Left renal pelvis (tissue), 4 donors: ENCODE data around the gene TUBA4A. TPM values are rescaled to one million over a fixed set of nuclear protein-coding genes. Genes with fewer than 3 reads are reported as not detected.
A peak's percentile ranks its signal among the peaks of the same experiment; 100 is the strongest.
"Not testable (repeated sequence)": the region's sequence is repeated elsewhere in the genome, so short reads cannot be mapped to it uniquely, and the experiment has no call there.

Experiments
- DNase-seq, 4 donors: peaks; one replicate each; pipeline ENCODE4 v3.0.0-alpha.2; 2013; ENCODE audit warnings: low read depth in 4 of 4, low spot score in 3 of 4
- polyA plus RNA-seq, 4 donors: library from polyadenylated mRNA; unstranded; fragments of 120-200 nt; gene quantifications; one replicate each; pipeline ENCODE4 v1.2.1, GENCODE V29; 2013; ENCODE audit not compliant: insufficient read length in 4 of 4

Gene TUBA4A
- polyA plus RNA-seq, 4 donors, result 3.4 to 53.8 (median 33.6) TPM

- DNase-seq, result no peak
Measured at GRCh38 chr2:219214141-219214540, 39.6 kb downstream of the TUBA4A start.

- no peak for DNase-seq
Measured at GRCh38 chr2:219213486-219214071, 40.1 kb downstream of the TUBA4A start.

GRCh38 chr2:219213026-219213415, 40.7 kb downstream of the TUBA4A start:
- DNase-seq, result no peak

DNA sequence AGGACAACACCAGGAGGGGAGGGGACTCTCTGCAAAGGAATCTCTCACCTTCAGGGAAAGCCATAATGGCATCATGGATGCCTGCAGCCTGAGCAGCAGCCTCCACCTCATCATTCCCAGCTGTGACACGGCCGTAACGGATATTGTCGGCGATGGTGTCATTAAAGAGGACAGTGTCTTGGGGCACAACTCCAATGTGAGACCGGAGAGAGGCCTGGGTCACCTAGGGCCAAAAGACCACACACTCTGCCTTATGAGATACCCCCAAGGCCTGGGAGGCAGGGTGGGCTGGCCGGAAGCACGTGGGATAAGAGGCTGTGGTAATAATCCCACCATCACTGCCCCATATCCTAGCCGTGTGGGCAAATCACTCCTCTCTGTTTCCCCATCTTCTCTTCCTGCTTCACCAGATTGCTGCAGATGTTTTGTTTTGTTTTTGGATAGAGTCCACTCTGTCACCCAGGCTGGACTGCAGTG, 42.8 kb downstream of the TUBA4A start:
- DNase-seq, result no peak

DNA sequence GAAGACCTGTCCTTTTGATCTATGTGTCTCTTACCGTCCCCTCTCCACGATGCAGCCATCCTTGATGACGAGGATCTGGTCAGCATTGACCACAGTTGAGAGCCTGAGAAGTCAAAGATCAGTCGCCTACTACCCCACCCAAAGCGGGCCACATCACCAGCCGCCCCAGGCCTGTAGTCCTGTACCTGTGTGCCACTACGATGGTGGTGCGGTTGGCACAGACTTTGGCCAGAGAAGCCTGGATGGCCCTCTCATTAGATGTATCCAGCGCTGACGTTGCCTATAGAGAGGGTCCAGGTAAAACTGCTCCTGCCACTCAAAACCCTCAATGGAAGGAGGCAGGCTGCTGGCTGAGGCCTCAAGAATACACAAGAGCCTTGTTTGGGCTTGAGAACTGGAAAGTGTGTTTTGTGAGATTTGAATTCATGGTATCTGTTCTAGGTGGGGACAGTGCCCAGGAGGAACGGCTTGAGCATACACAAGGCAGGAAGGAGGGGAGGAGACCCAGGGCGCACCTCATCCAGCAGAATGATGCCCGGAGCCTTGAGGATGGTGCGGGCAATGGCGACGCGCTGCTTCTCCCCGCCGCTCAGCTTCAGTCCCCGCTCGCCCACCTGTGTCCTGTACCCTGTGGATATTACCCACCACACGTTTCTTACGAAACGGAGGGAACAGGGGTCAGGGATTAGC, 43.4 kb downstream of the TUBA4A start:
- no peak for DNase-seq

DNA sequence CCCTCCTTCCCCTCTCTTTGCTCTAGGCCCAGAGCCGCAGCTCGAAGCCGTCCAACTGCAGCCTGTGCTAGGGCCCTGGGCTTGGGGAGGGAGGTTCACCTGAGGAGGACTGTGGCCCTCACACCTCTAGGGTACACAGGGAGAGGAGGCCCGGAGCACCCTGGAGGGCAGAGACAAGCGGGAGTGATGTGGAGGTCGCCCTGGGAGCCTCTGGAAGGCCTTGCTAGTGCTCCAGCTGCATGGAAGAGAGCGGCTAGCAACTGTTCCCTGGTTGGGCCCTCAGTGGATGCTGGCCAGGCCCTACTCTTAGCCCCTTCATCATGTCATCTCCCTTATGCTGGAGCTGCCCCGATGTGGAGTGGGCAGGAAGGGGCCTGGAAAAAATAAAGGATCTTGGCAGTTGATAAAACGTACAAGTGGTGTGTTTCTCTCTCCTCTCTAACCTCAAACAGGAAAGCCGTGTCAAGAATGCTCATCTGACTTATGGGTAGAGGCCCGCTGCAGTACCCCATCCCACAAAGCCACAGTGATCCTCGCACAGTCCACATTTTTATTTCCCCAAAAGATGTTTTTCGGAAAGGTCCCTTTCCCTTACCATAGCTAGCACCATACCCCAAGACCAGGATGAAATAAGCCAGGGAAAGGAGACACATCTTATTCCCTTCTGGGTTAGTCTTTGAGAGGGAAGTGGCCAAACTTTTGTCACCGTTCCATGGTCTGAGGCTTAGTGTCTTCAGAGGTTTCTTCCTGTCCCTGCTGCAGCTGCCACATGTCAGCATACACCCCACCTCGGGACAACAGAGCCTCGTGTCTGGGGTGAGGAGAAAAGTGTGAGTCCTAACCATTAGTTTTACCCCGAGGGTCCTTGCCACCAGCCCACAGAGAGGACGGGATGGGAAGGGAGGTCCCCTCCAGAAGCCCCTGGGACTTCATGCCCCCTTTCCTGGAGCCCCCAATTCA, 44.2 kb downstream of the TUBA4A start:
- DNase-seq, result no peak

DNA sequence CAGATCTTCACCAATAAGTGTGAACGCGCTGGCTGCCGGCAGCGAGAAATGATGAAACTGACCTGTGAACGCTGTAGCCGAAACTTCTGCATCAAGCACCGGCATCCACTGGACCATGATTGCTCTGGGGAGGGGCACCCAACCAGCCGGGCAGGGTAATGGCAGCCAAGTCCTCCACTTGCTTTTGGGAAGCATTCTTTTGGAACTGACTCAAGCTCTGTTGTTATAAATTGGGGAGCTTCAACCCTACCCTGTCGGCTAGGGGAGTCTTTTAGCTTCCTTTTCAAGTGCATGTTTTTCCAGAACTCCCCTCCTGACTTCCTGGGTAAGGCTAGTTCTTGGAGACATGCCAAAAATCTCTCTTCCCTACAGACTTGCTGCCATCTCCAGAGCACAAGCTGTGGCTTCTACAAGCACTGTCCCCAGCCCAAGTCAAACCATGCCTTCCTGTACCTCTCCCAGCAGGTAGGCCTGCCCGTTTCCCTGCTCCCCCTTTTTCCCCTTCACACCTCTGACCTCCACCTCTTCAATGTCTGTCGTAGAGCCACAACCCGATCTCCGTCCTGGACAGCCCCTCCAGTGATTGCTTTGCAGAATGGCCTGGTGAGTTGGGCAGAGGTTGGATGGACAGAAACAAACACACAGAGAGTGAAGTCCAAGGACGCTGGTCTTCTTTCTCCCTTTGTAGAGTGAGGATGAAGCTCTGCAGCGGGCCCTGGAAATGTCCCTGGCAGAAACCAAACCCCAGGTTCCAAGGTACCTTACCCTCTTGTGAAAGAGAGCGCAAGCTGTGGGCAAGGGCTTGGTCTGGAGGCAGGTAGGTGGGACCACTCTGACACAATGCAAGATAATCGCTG, 45.6 kb downstream of the TUBA4A start:
- DNase-seq, result no peak

DNA sequence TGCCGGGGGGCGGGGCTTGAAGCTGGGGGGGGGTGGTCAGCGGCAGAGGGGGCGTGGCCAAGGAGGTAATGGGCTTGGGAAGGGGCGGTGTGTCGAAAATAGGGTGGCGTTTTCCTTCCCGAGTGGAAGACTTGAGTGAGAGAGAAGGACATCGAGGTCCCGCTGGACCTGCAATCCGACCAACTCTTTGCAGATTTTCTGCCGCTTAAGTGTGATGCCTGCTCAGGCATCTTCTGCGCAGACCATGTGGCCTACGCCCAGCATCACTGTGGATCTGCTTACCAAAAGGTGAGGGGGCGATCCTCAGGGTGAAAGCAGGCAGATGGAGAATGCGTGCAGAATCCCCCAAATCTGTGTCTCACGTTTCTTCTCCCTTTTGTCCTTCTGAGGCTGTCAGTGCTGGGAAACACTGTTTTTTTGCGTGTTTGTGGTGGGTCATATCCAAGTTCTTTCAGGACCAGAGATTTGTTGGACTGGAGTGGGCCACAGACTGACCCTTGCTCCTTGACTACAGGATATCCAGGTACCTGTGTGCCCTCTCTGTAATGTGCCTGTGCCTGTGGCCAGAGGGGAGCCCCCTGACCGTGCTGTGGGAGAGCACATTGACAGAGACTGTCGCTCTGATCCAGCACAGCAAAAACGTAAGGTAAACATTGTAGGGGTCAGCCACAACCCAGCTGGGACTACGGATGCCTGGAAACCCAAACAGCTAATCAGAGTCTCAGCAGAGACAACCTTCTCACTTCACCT, 46.4 kb downstream of the TUBA4A start:
- no peak for DNase-seq

DNA sequence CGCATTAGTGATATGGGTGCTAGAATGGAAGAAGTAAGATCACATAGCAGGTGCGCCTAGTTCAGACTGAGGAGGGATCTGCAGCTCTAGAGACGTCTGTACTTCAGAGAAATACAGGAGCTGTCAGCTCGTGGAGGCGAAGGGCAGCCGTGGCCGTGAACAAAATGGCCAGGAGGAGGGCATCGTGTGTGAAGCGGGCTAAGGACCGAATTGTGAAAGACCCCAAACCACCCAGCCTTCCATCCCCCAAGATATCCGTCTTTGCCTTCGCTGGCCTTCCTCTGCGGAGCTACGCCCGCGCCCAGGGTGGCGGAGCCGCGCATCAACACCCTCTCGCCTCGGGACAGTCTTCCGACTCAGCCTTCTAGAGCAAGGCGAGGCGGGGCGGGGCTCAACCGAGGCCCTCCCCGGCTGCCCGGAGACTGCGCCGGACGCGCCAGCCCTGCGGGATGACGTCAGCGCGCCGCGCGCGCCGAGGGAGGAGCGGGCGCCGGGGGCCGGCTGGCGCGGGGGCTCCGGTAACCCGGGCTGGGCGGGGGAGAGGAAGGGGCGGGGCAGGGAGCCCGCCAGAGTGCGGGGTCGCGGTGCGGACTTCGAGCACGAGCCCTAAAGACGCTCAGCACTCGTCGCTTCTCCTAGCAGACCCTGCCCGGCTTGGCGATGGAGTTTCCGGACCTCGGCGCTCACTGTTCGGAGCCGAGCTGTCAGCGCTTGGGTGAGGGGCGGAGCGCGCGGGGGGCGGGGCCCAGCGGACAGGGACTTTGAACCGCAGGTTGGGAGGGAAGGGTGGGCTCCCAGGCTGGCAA, 47.2 kb downstream of the TUBA4A start, which contains the start of gene ZFAND2B:
Gene ZFAND2B, plus strand, starts transcription at position 455 of the 806 bp plus-strand sequence. Its CDS starts 206 bp downstream, at position 661.
- DNase-seq, result peak; percentile 86 to 91 (median 90)

GRCh38 chr2:219205981-219206327, 47.8 kb downstream of the TUBA4A start:
- DNase-seq, result no peak

DNA sequence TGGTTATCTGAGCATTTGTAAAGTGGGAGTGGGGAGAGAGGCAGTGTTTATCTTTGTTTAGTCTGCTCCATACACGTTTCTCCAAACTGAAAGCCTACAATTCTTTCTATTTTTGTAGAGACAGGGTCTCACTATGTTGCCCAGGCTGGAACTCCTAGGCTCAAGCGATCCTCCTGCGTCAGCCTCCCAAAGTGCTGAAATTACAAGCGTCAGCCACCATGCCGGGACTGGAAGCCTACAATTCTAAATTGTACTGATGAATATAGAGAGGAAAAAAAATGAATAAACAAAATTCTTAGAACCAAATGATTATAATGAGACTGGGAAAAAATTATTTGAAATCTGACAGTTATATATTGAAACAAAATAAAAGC, 48.6 kb downstream of the TUBA4A start:
- DNase-seq, result no peak

DNA sequence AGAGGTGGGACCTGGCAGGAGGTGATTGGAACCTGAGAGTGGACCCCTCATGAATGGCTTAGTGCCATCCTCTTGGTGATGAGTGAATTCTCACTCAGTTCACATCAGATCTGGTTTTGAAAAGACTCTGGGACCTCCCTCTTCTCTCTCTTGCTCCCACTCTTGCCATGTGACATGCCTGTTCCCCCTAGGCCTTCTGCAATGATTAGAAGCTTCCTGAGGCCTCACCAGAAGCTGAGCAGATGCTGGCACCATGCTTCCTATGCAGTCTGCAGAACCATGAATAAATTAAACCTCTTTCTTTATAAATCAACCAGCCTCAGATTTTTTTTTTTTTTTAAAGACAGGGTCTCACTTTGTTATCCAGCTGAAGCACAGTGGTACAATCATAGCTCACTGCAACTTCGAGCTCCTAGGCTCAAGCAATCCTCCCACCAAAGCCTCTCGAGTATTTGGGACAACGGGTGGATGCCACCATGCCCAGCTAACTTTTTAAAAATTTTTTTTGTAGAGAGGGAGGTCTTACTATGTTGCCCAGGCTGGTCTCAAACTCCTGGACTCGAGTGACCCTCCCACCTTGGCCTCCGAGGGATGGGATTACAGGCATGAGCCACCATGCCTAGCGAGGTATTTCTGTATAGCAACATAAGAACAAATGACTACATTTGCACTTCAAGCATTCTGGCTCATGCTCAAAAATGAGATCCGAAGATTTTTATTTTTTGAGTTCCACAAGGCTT, 49.1 kb downstream of the TUBA4A start:
- no peak for DNase-seq

GRCh38 chr2:219201331-219201730, 52.4 kb downstream of the TUBA4A start:
- not testable (repeated sequence) for DNase-seq

DNA sequence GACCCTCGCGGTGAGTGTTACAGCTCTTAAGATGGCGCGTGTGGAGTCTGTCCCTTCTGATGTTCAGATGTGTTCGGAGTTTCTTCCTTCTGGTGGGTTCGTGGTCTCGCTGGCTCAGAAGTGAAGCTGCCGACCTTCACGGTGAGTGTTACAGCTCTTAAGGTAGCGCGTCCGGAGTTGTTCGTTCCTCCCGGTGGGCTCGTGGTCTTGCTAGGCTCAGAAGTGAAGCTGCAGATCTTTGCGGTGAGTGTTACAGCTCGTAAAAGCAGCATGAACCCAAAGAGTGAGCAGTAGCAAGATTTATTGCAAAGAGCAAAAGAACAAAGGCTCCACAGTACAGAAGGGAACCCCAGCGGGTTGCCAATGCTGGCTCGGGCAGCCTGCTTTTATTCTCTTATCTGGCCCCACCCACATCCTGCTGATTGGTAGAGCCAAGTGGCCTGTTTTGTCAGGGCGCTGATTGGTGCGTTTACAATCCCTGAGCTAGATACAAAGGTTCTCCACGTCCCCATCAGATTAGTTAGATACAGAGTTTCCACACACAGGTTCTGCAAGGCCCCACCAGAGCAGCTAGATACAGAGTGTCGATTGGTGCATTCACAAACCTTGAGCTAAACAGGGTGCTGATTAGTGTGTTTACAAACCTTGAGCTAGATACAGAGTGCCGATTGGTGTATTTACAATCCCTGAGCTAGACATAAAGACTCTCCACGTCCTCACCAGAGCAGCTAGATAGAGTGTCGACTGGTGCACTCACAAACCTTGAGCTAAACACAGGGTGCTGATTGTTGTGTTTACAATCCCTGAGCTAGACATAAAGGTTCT, 53.0 kb downstream of the TUBA4A start:
- DNase-seq, result not testable (repeated sequence)
